ENCODE data around the gene ZNF200. TPM values are rescaled to one million over a fixed set of nuclear protein-coding genes. Genes with fewer than 3 reads are reported as not detected.

ZNF200 gene
- total RNA-seq, 2 donors from 2014 or later, result 3.2 to 4.9 TPM

DNA sequence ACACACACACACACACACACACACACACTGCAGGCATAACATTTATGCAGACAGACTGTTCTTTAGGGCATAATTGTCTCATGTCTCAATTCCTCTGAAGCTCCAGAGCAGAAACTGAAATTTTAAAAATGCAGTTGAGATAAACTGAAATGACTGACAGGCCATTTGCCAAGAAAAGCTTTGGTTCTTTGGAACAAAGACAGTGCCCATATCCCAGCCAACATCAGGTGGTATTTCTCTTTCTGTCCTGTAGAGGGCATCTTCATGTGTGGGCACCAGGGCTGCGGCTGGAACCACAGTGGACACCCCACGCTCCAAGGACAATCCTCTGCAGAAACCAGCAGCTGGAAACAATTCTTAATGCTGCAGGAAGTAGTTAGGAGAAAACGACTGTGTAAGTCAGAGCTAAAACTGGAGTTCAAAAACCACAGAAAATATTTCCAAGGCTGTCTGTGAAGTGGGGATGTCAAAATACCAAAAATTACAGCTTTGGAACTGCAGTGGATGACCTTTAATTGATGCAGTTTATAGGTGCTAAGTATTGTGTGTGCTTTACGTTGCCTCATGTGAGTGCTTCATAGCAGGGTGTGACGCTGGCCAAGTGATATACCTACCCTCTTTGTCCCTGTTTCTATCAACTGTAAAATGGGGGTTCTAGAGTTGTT is 32.0 kb upstream of the ZNF200 start:
- Histone ChIP-seq H3K4me3 (no peak overlapping the region), H3K9me3 (peaks cover 0 to 34% of the 10 kb centered on the region in 2 donors), H3K4me1 (peaks cover 0 to 16% of the 10 kb centered on the region in 2 donors), H3K27me3 (no peaks in the 10 kb centered on the region), H3K27ac (no peak overlapping the region), H3K36me3 (peaks cover 22% of the 10 kb centered on the region)
- no peak for DNase-seq (ENCODE audit: low spot score)
- TF ChIP-seq, protein P1, sequence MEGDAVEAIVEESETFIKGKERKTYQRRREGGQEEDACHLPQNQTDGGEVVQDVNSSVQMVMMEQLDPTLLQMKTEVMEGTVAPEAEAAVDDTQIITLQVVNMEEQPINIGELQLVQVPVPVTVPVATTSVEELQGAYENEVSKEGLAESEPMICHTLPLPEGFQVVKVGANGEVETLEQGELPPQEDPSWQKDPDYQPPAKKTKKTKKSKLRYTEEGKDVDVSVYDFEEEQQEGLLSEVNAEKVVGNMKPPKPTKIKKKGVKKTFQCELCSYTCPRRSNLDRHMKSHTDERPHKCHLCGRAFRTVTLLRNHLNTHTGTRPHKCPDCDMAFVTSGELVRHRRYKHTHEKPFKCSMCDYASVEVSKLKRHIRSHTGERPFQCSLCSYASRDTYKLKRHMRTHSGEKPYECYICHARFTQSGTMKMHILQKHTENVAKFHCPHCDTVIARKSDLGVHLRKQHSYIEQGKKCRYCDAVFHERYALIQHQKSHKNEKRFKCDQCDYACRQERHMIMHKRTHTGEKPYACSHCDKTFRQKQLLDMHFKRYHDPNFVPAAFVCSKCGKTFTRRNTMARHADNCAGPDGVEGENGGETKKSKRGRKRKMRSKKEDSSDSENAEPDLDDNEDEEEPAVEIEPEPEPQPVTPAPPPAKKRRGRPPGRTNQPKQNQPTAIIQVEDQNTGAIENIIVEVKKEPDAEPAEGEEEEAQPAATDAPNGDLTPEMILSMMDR (IDR thresholded peaks at IDR 0.05), result peak in 1 of 2 donors; percentile 46

DNA sequence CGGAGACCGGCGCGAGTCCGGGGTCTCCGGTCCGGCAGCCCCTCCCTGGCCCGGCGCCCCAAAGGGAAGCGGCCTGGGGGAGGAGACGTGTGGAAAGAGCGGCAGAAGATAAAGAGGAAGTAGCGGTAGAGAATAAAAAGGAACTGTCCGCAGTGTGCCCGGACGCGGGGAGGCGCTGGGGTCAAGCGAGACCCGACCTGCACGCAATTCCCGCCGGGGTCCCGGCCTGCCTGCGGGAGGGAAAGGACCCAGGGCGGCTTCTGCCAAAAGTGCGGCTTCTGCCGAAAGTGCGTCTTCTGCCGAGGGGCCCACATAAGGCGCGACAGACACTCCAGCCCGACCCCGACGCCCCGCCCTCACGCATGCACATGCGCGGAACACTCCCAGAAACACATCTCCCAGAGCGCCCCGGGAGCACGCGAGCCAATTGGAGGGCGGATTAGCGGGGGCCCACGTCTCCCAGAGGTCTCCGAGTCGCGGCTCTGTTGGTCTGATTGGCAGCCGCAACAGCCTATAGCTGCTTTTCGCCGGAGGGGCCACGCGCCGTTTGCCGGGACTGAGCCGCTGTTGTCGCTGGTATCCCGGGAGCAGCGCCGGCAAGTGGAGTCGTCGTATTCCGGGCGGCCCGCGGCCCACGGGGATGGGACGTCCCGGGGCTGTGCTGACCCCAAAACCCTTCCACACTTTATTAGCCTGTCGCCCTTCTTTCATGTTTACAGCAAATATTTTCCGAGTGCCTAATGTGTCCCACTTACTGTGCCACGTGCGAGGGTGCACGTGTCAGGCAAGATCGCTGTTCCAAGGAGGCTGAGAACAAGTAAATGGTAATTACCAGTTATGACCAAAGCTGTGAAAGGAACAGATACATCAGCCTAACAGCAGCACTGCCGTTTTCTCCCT is 29.4 kb upstream of the ZNF200 start:
- TF ChIP-seq, protein P1 (IDR thresholded peaks at IDR 0.05), result peak in 1 of 2 donors; percentile 47
- H3K27ac ChIP-seq, result peak overlapping the region; percentile 94 to 99
- peak; percentile 94 for DNase-seq (ENCODE audit: low spot score)
- H3K4me3 ChIP-seq, result peak overlapping the region; percentile 57 to 90
- peaks cover 0 to 16% of the 10 kb centered on the region in 2 donors for H3K4me1 ChIP-seq
- H3K36me3 ChIP-seq, result peaks cover 22% of the 10 kb centered on the region
- no peaks in the 10 kb centered on the region for H3K27me3 ChIP-seq
- H3K9me3 ChIP-seq, result peaks cover 0 to 33% of the 10 kb centered on the region in 2 donors

DNA sequence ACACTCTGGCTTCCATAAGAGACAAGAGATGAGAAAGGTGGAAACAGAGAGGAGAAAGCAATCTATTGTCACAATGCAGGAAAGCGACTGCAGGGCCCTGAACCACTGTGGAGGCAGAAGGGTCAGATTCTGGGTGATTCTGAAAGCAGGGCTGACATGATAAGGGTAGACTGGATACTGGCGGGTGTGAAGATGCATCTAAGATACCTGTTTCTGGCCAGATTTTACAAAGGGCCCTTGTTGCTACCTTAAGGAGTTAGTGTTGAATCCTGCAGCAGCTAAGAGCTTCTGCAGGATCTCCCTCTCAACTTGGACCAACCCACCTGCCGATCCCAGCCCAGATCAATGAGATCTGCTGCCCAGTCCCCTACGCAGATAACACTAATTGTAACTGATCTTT is 27.6 kb upstream of the ZNF200 start:
- TF ChIP-seq, protein P1 (IDR thresholded peaks at IDR 0.05), result no peak
- Histone ChIP-seq H3K4me1 (peaks cover 0 to 16% of the 10 kb centered on the region in 2 donors), H3K9me3 (peaks cover 0 to 21% of the 10 kb centered on the region in 2 donors), H3K27me3 (no peaks in the 10 kb centered on the region), H3K4me3 (no peak overlapping the region), H3K36me3 (peaks cover 13% of the 10 kb centered on the region), H3K27ac (no peak overlapping the region)
- DNase-seq (ENCODE audit: low spot score), result no peak

DNA sequence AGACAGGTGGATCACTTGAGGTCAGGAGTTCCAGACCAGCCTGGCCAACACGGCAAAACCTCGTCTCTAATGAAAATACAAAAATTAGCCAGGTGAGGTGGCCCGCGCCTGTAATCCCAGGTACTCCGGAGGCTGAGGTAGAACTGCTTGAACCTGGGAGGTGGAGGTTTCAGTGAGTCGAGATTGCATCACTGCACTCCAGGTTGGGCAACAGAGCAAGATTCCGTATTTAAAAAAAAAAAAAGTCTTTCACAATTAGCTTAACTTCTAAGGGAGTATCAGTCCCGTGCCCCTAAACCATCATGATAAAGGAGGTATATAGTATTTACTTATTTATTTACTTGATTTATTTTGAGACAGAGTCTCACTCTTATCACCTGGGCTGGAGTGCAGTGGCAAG is 24.9 kb upstream of the ZNF200 start:
- no peaks in the 10 kb centered on the region for H3K27me3 ChIP-seq
- DNase-seq (ENCODE audit: low spot score), result no peak
- H3K4me3 ChIP-seq, result no peak overlapping the region
- TF ChIP-seq, protein P1 (IDR thresholded peaks at IDR 0.05), result no peak
- no peaks in the 10 kb centered on the region for H3K36me3 ChIP-seq
- peaks cover 0 to under 1% of the 10 kb centered on the region in 2 donors for H3K9me3 ChIP-seq
- peaks cover 0 to 3% of the 10 kb centered on the region in 2 donors for H3K4me1 ChIP-seq
- no peak overlapping the region for H3K27ac ChIP-seq

DNA sequence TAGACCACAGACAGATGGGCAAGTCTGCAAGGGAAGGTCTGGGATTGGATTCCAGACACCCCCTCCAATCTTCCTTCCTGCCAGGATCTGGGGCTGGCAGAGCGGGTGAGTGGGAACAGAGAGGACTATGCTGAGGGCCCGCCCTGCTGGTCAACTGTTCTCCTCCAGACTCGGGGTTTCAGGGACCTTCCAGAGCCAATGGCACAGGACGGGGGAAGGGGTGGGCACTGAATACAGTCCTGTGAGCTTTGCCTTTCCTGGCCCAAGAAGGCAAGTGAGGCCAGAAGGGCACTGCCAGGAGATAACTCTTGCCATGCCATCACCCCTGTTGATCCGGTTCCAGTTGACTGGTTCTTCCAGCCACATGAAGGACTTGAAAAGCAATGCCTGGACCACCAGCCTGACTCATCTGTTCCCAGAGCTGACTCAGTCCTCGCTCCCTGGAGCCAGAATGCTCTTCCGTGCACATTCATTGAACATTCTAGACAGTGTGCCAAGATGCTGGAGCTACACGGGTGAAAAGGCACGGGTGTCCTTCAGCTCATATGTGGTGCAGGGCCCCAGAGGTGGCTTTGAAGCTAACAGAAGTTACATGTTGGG is 22.0 kb upstream of the ZNF200 start:
- Histone ChIP-seq H3K4me3 (no peak overlapping the region), H3K9me3 (no peaks in the 10 kb centered on the region), H3K36me3 (no peaks in the 10 kb centered on the region), H3K27ac (no peak overlapping the region), H3K4me1 (no peaks in the 10 kb centered on the region), H3K27me3 (no peaks in the 10 kb centered on the region)
- TF ChIP-seq, protein P1 (IDR thresholded peaks at IDR 0.05), result no peak
- DNase-seq (ENCODE audit: low spot score), result no peak
